Epithelial cell of proximal tubule (primary cell): ENCODE results near the gene FAM240A. TPM values are rescaled to one million over a fixed set of nuclear protein-coding genes. Genes with fewer than 3 reads are reported as not detected.

Source experiments
- DNase-seq: peaks from one replicate; pipeline ENCODE4 v3.0.0-alpha.2; 2011; ENCODE audit warnings: low read depth
- H3K4me3 ChIP-seq: 2 replicates; pipeline ENCODE4 v1.5.1; 2011; ENCODE audit warnings: low read depth, mild to moderate bottlenecking, low read length
- total RNA-seq: library from RNA; depleted of rRNA; stranded (reverse); fragments of >200 nt; gene quantifications from 2 replicates; pipeline ENCODE4 v1.2.3, GENCODE V29; 2015
- TF ChIP-seq, protein P1 (sequence below): conservative IDR thresholded peaks from 2 replicates; pipeline ENCODE4 v1.5.1; 2012; ENCODE audit warnings: low read depth, mild to moderate bottlenecking, low read length

Gene FAM240A
- total RNA-seq, 1 donor from 2014 or later, result not detected

DNA sequence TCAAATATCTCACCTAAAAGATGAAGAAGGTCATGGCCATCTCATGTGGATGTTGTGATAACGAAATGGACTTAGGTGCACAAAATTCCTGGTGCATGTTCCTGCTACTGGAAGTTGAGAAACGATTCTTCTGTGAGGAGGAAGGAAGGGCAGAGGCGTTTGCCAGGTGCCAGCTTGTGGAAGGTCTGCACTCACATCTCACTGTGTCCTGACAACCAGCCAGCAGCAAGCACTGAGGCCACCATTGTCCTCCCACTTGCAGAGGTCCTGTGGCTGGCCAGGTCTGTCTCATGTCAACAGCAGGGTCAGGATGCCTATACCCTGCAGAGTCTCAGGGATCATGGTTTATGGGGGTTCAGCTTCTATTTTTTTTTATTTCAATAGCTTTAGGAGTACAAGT is 3.7 kb downstream of the FAM240A start:
- no peak for DNase-seq
- no peak overlapping the region for H3K4me3 ChIP-seq
- TF ChIP-seq, protein P1, sequence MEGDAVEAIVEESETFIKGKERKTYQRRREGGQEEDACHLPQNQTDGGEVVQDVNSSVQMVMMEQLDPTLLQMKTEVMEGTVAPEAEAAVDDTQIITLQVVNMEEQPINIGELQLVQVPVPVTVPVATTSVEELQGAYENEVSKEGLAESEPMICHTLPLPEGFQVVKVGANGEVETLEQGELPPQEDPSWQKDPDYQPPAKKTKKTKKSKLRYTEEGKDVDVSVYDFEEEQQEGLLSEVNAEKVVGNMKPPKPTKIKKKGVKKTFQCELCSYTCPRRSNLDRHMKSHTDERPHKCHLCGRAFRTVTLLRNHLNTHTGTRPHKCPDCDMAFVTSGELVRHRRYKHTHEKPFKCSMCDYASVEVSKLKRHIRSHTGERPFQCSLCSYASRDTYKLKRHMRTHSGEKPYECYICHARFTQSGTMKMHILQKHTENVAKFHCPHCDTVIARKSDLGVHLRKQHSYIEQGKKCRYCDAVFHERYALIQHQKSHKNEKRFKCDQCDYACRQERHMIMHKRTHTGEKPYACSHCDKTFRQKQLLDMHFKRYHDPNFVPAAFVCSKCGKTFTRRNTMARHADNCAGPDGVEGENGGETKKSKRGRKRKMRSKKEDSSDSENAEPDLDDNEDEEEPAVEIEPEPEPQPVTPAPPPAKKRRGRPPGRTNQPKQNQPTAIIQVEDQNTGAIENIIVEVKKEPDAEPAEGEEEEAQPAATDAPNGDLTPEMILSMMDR, result no peak

DNA sequence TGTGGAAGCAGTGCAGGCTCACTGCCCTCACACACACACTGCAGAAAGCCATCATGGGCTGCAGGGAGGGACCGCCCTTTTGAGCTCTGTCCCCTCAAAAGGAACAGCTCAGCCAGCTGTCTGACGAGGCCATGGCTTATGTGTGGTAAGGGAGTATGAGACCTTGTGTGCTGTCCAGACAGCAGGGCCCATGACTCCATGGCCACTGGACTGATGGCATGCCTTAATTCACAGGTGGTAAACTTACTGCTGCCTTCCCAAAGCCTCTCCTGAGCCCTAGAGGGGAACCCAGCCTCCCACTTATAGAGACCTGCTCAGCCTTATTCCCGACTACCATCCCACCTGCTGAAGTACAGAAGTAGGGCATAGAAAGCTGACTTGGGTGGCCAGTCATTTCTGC is 5.6 kb downstream of the FAM240A start:
- TF ChIP-seq, protein P1, result no peak
- H3K4me3 ChIP-seq, result no peak overlapping the region
- DNase-seq, result no peak

DNA sequence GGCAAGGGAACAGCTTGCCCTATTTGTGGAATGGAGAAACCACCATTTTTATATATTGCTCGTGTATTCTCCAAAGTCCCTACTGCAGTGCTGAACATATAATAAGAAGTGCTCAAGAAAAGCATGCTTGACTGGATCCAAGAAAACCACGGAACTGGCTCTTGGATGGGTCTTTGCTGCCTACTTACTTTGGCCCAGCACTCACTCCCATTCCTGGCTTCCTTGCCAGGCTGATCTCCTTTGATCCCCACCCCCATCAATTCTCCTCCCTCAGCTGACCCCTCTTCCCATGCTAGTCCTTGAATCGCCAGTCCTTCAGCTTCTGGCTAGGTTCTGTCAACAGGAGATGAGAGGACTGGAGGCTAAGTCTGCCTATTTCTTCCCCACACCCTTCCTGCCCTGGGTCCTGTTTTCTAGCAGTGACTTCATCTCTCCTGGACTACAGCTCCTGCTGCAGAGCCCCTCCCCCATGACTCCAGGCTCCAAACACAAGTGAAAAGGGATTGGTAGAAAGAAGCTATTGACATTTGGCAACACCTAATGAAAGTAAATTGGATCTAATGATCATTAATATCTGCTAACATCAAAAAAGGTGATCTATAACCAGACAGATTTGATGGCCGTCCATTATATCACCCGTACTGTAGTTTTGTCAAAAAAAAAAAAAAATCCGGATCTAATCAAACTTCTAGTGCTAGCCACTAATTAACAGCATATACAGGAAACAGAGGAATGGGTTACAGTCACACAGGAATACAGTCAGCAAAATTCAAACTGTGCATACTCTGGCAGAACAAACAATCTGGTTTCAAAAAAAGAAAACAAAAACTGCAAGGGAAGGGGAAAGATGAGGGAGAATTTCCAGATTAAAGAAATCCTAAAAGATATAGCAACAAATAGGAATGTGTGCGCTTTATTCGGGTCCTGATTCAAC is 7.8 kb downstream of the FAM240A start:
- no peak overlapping the region for H3K4me3 ChIP-seq
- no peak for DNase-seq
- TF ChIP-seq, protein P1, result no peak

DNA sequence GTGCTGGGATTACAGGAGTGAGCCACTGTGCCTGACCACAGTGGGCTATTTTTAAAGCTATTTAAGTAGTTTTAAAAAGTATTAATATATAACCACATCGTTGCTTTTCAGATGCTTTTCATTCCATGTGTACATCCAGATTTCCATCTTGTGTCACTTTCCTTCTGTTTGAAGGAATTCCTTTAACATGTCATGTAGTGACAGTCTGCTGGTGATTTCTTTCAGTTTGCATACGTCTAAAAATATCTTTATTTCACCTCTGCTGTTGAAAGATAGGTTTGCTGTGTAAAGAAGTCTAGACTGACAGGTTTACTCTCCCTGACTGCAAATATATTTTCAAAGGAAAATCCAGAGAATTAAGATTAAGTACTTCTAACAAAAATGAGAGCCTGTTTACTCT is 12.2 kb downstream of the FAM240A start:
- no peak for DNase-seq
- TF ChIP-seq, protein P1, result no peak
- no peak overlapping the region for H3K4me3 ChIP-seq

DNA sequence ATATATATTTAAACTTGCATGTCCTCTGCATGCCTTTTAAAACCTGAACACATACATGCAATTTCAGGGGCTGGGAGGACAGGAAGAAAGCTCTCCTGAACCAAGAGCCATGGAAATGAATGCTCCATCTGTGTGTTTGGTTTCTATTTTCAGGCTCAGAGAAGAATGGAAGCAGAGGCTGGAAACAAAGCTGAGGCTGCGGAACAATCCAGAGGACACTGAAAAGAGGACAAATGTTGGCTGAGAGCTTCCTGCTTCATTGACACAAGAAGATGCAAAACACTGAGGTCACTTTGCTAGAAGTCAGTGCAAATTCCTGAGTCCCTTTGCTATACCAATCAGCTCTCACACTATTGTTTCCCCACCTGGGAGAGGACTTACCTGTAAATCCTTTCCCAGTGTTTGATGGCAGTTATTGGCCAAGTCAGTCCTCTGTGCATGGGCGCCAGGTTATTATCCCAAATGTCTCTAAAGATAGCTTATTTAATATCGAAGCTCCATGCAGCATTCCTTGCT is 12.7 kb downstream of the FAM240A start:
- TF ChIP-seq, protein P1, result no peak
- no peak overlapping the region for H3K4me3 ChIP-seq
- DNase-seq, result no peak

DNA sequence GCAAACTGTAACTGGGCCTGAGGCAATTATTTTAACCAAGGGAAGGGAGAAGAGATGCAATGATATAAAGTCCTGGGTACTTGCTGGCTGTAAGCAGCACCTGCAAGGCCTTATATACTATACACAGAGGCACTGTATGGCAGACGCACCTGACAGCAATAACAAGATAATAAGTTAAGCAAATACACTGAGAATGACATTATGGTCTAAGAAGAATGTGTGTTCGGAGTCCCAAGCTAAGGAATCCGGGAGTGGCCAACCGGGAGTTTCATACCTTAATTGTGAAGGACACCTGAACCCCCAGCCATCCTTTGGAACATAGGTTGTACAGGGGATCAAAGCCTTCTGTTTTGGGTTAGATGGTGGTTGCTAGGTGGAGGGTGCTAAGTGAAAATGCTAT is 13.7 kb downstream of the FAM240A start:
- TF ChIP-seq, protein P1, result no peak
- no peak for DNase-seq
- H3K4me3 ChIP-seq, result no peak overlapping the region
